HepG2 (cell line): ENCODE results near the gene LYZL2. TPM values are rescaled to one million over a fixed set of nuclear protein-coding genes. Genes with fewer than 3 reads are reported as not detected.
A peak's percentile ranks its signal among the peaks of the same experiment; 100 is the strongest.

Source experiments
- AHR ChIP-seq: IDR thresholded peaks from 2 replicates; pipeline ENCODE4 v1.6.1; 2018; ENCODE audit warnings: missing genetic modification reagents, missing compliant biosample characterization
- CAMTA2 ChIP-seq: sonication (generic); formaldehyde crosslinking; IDR thresholded peaks from 2 replicates; pipeline ENCODE4 v1.4.0; 2020; ENCODE audit warnings: mild to moderate bottlenecking, missing genetic modification reagents, borderline replicate concordance
- CENPX ChIP-seq: sonication (generic); formaldehyde crosslinking; IDR thresholded peaks from 2 replicates; pipeline ENCODE4 v1.9.0; 2021; ENCODE audit warnings: mild to moderate bottlenecking, missing genetic modification reagents, moderate library complexity
- FOXC1 ChIP-seq: sonication (generic); formaldehyde crosslinking; IDR thresholded peaks from 2 replicates; pipeline ENCODE4 v1.8.0; 2022; ENCODE audit warnings: mild to moderate bottlenecking, missing genetic modification reagents, borderline replicate concordance
- GATAD2A ChIP-seq: IDR thresholded peaks from 2 replicates; pipeline ENCODE4 v1.6.1; 2016
- GPBP1L1 ChIP-seq: sonication (generic); formaldehyde crosslinking; IDR thresholded peaks from 2 replicates; pipeline ENCODE4 v1.5.0; 2020; ENCODE audit warnings: mild to moderate bottlenecking, missing genetic modification reagents
- HNRNPH1 ChIP-seq: fragments of 200-400 bp; formaldehyde crosslinking; optimal IDR thresholded peaks from 2 replicates; pipeline ENCODE3; 2017; ENCODE audit warnings: mild to moderate bottlenecking, low read depth, low read length
- IRF1 ChIP-seq: sonication (generic); formaldehyde crosslinking; IDR thresholded peaks from 2 replicates; pipeline ENCODE4 v1.4.0; 2020; ENCODE audit warnings: low read depth, mild to moderate bottlenecking, missing genetic modification reagents
- NR2C2 ChIP-seq: sonication (generic); formaldehyde crosslinking; IDR thresholded peaks from 2 replicates; pipeline ENCODE4 v1.4.0; 2020; ENCODE audit warnings: missing genetic modification reagents, mild to moderate bottlenecking, moderate library complexity, borderline replicate concordance
- SP140L ChIP-seq: sonication (generic); formaldehyde crosslinking; IDR thresholded peaks from 2 replicates; pipeline ENCODE4 v1.4.0; 2020; ENCODE audit warnings: missing genetic modification reagents, borderline replicate concordance
- STAG1 ChIP-seq: sonication (generic); formaldehyde crosslinking; IDR thresholded peaks from 2 replicates; pipeline ENCODE4 v1.4.0; 2020; ENCODE audit warnings: missing genetic modification reagents
- TEAD2 ChIP-seq: sonication (generic); formaldehyde crosslinking; IDR thresholded peaks from 2 replicates; pipeline ENCODE4 v1.9.0; 2021; ENCODE audit warnings: missing genetic modification reagents
- TGIF2 ChIP-seq: IDR thresholded peaks from 2 replicates; pipeline ENCODE4 v1.6.1; 2016; ENCODE audit warnings: control low read depth, missing compliant biosample characterization
- ZFYVE20 ChIP-seq: sonication (generic); formaldehyde crosslinking; IDR thresholded peaks from 2 replicates; pipeline ENCODE4 v1.8.0; 2023; ENCODE audit warnings: low read depth, mild to moderate bottlenecking, moderate library complexity, missing genetic modification reagents, borderline replicate concordance
- ZMYM4 ChIP-seq: sonication (generic); formaldehyde crosslinking; IDR thresholded peaks from 2 replicates; pipeline ENCODE4 v1.8.1; 2023; ENCODE audit warnings: mild to moderate bottlenecking, missing genetic modification reagents
- ZNF180 ChIP-seq: sonication (generic); formaldehyde crosslinking; IDR thresholded peaks from 2 replicates; pipeline ENCODE4 v1.4.0; 2020; ENCODE audit warnings: low read depth, missing genetic modification reagents, borderline replicate concordance
- ZNF264 ChIP-seq: sonication (generic); formaldehyde crosslinking; IDR thresholded peaks from 2 replicates; pipeline ENCODE4 v1.4.0; 2020; ENCODE audit warnings: missing genetic modification reagents
- ZNF331 ChIP-seq: sonication (generic); formaldehyde crosslinking; IDR thresholded peaks from 2 replicates; pipeline ENCODE4 v1.4.0; 2020; ENCODE audit warnings: missing genetic modification reagents
- ZNF337 ChIP-seq: sonication (generic); formaldehyde crosslinking; IDR thresholded peaks from 2 replicates; pipeline ENCODE4 v1.5.1; 2020; ENCODE audit warnings: missing genetic modification reagents, low read depth, mild to moderate bottlenecking, borderline replicate concordance
- ZNF720 ChIP-seq: sonication (generic); formaldehyde crosslinking; IDR thresholded peaks from 2 replicates; pipeline ENCODE4 v1.4.0; 2020; ENCODE audit warnings: missing genetic modification reagents
- ZNF746 ChIP-seq: sonication (generic); formaldehyde crosslinking; IDR thresholded peaks from 2 replicates; pipeline ENCODE4 v1.8.0; 2022; ENCODE audit warnings: mild to moderate bottlenecking, missing genetic modification reagents
- ZNF773 ChIP-seq: sonication (generic); formaldehyde crosslinking; IDR thresholded peaks from 2 replicates; pipeline ENCODE4 v1.4.0; 2020; ENCODE audit warnings: missing genetic modification reagents, borderline replicate concordance
- ZNF878 ChIP-seq: sonication (generic); formaldehyde crosslinking; IDR thresholded peaks from 2 replicates; pipeline ENCODE4 v1.8.1; 2023; ENCODE audit warnings: mild to moderate bottlenecking, missing genetic modification reagents, moderate library complexity
- polyA plus RNA-seq, 8 experiments: library from polyadenylated mRNA; depleted of rRNA in 3 of 8; stranded (reverse) in 7 of 8; unstranded in 1 of 8; fragments of >200 nt; fragmentation: Illumina TruSeq in 4 of 8; extraction: Trizol in 4 of 8; gene quantifications; 2 replicates each; pipeline versions ENCODE4 v1.2.1 to v1.2.3, GENCODE V29; 2011 to 2016; ENCODE audit warnings: low read depth in 4 of 8, missing spikeins in 1 of 8, mixed read lengths in 1 of 8; ENCODE audit not compliant: insufficient read depth in 1 of 8
- total RNA-seq, 5 experiments: library from RNA; depleted of rRNA; stranded (reverse); fragments of >200 nt; fragmentation: Illumina TruSeq; extraction: Trizol; gene quantifications; 2 replicates each; pipeline ENCODE4 v1.2.3, GENCODE V29; 2016; ENCODE audit warnings: low read depth in 1 of 5
- TF ChIP-seq, protein P1 (sequence below): sonication (generic); formaldehyde crosslinking; IDR thresholded peaks from 2 replicates; pipeline ENCODE4 v1.4.0; 2020; ENCODE audit warnings: missing genetic modification reagents, borderline replicate concordance
- TF ChIP-seq, protein P2 (sequence below): sonication (generic); formaldehyde crosslinking; IDR thresholded peaks from 2 replicates; pipeline ENCODE4 v1.5.0; 2020; ENCODE audit warnings: missing genetic modification reagents
- TF ChIP-seq, protein P3 (sequence below): sonication (generic); formaldehyde crosslinking; IDR thresholded peaks from 2 replicates; pipeline ENCODE4 v1.5.0; 2020; ENCODE audit warnings: missing genetic modification reagents, mild to moderate bottlenecking, borderline replicate concordance

The LYZL2 gene
- total and polyA plus RNA-seq, 2 of the 13 experiments (the other 11 are each of a cell fraction or from before 2014, with no cell fraction given), result 0.20 to 0.63 TPM

DNA sequence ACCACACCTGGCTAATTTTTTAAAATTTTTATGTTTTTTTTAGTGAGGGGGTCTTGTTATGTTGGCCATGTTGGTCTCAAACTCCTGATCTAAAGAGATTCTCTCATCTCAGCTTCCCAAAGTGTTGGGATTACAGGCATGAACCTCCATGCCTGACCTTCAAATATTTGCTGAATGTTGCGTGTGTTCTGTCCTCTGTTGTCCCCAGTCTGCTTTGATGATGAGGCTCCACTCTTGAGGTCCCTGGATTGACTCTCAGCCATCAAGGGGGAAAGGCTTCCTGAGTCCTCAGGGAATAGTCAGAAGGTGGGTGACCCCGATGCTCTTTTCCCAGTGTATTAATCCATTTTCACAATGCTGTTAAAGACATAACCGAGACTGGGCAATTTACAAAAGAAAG lies 26.0 kb downstream of the LYZL2 start (continued):
- TF ChIP-seq ZNF180 (no peak), CAMTA2 (no peak), ZNF337 (CRISPR knock-in tag) (no peak), ZNF331 (CRISPR knock-in tag) (peak; percentile 31; the same call in 1 of the 2 replicates), ZNF878 (CRISPR knock-in tag) (no peak), SP140L (no peak), TEAD2 (CRISPR knock-in tag) (no peak), AHR (no peak), STAG1 (CRISPR knock-in tag) (no peak), NR2C2 (CRISPR knock-in tag) (no peak), ZMYM4 (0 out of 2 replicates have a peak, but pooled peaks have one; percentile 12), ZNF773 (CRISPR knock-in tag) (no peak), CENPX (CRISPR knock-in tag) (no peak), ZNF746 (no peak), GATAD2A (CRISPR knock-in tag) (peak; percentile 74), HNRNPH1 (no peak), ZNF720 (CRISPR knock-in tag) (no peak), TGIF2 (CRISPR knock-in tag) (no peak), ZFYVE20 (no peak), FOXC1 (CRISPR knock-in tag) (no peak), GPBP1L1 (no peak), IRF1 (no peak), ZNF264 (CRISPR knock-in tag) (no peak)
- TF ChIP-seq, protein P1, sequence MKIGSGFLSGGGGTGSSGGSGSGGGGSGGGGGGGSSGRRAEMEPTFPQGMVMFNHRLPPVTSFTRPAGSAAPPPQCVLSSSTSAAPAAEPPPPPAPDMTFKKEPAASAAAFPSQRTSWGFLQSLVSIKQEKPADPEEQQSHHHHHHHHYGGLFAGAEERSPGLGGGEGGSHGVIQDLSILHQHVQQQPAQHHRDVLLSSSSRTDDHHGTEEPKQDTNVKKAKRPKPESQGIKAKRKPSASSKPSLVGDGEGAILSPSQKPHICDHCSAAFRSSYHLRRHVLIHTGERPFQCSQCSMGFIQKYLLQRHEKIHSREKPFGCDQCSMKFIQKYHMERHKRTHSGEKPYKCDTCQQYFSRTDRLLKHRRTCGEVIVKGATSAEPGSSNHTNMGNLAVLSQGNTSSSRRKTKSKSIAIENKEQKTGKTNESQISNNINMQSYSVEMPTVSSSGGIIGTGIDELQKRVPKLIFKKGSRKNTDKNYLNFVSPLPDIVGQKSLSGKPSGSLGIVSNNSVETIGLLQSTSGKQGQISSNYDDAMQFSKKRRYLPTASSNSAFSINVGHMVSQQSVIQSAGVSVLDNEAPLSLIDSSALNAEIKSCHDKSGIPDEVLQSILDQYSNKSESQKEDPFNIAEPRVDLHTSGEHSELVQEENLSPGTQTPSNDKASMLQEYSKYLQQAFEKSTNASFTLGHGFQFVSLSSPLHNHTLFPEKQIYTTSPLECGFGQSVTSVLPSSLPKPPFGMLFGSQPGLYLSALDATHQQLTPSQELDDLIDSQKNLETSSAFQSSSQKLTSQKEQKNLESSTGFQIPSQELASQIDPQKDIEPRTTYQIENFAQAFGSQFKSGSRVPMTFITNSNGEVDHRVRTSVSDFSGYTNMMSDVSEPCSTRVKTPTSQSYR (CRISPR knock-in tag), result no peak
- TF ChIP-seq, protein P2, sequence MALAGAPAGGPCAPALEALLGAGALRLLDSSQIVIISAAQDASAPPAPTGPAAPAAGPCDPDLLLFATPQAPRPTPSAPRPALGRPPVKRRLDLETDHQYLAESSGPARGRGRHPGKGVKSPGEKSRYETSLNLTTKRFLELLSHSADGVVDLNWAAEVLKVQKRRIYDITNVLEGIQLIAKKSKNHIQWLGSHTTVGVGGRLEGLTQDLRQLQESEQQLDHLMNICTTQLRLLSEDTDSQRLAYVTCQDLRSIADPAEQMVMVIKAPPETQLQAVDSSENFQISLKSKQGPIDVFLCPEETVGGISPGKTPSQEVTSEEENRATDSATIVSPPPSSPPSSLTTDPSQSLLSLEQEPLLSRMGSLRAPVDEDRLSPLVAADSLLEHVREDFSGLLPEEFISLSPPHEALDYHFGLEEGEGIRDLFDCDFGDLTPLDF, result no peak
- TF ChIP-seq, protein P3, sequence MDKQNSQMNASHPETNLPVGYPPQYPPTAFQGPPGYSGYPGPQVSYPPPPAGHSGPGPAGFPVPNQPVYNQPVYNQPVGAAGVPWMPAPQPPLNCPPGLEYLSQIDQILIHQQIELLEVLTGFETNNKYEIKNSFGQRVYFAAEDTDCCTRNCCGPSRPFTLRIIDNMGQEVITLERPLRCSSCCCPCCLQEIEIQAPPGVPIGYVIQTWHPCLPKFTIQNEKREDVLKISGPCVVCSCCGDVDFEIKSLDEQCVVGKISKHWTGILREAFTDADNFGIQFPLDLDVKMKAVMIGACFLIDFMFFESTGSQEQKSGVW (CRISPR knock-in tag), result no peak
